Endodermal cell (in vitro differentiated cells): Measurements from ENCODE around the gene GSG1L. TPM values are rescaled to one million over a fixed set of nuclear protein-coding genes. Genes with fewer than 3 reads are reported as not detected.

Source experiments
- DNase-seq: peaks from one replicate; pipeline ENCODE4 v3.0.0-alpha.2; 2017
- H3K27ac ChIP-seq: 2 replicates; pipeline ENCODE4 v1.5.1; 2013; ENCODE audit warnings: mild to moderate bottlenecking, low read depth, low read length, moderate library complexity
- H3K27me3 ChIP-seq: 2 replicates; pipeline ENCODE4 v1.6.1; 2013; ENCODE audit warnings: mild to moderate bottlenecking, low read length, moderate library complexity; ENCODE audit not compliant: insufficient read depth, control insufficient read depth, poor library complexity, severe bottlenecking
- H3K36me3 ChIP-seq: 2 replicates; pipeline ENCODE4 v1.7.0; 2013; ENCODE audit warnings: mild to moderate bottlenecking, low read length, moderate library complexity; ENCODE audit not compliant: control insufficient read depth, insufficient read depth
- H3K4me1 ChIP-seq: one replicate; pipeline ENCODE4 v1.7.0; 2013; ENCODE audit warnings: low read length; ENCODE audit not compliant: control insufficient read depth, insufficient read depth
- H3K4me3 ChIP-seq: 2 replicates; pipeline ENCODE4 v1.5.1; 2013; ENCODE audit warnings: mild to moderate bottlenecking, low read length, moderate library complexity
- H3K9ac ChIP-seq: 2 replicates; pipeline ENCODE4 v1.6.1; 2013; ENCODE audit warnings: mild to moderate bottlenecking, low read length, moderate library complexity; ENCODE audit not compliant: poor library complexity, severe bottlenecking; ENCODE audit errors: extremely low read depth
- H3K9me3 ChIP-seq: 2 replicates; pipeline ENCODE4 v1.6.1; 2013; ENCODE audit warnings: mild to moderate bottlenecking, low read length, moderate library complexity; ENCODE audit not compliant: control insufficient read depth
- H3K27ac Mint-ChIP-seq: 2 replicates; pipeline ENCODE4 v1.8.0; 2020; ENCODE audit warnings: mixed read lengths
- H3K27me3 Mint-ChIP-seq: 2 replicates; pipeline ENCODE4 v1.8.0; 2021; ENCODE audit warnings: mild to moderate bottlenecking, mixed read lengths; ENCODE audit not compliant: insufficient read depth
- H3K36me3 Mint-ChIP-seq: 2 replicates; pipeline ENCODE4 v1.8.0; 2020; ENCODE audit warnings: low read depth, mixed read lengths
- H3K4me1 Mint-ChIP-seq: 2 replicates; pipeline ENCODE4 v1.8.0; 2020; ENCODE audit warnings: mixed read lengths
- H3K4me3 Mint-ChIP-seq: 2 replicates; pipeline ENCODE4 v1.8.0; 2020; ENCODE audit warnings: mild to moderate bottlenecking, moderate library complexity, mixed read lengths
- H3K9me3 Mint-ChIP-seq: 2 replicates; pipeline ENCODE4 v1.8.0; 2020; ENCODE audit warnings: mild to moderate bottlenecking, mixed read lengths
- WGBS, 2 experiments: methylation state at CpG; one replicate each; pipeline versions ENCODE4 v1.1.5 to v1.1.7; 2013; ENCODE audit warnings: missing lambda C conversion rate in 2 of 2, mixed read lengths in 1 of 2; ENCODE audit not compliant: insufficient coverage in 1 of 2, insufficient read length in 1 of 2; 5-methylcytosine and 5-hydroxymethylcytosine counted together
- total RNA-seq, 2 donors: library from RNA; stranded (reverse); fragmentation: NEBNext Ultra II Directional in 1 of 2; extraction: Animal tissue kit (Norgen Biotek cat#: 25700) in 1 of 2; gene quantifications; 2 replicates in 1 of 2; 3 replicates in 1 of 2; pipeline ENCODE4 v1.2.1, GENCODE V29; 2021
- TF ChIP-seq, protein P1 (sequence below): fragments of 200-600 bp; sonication (generic); conservative IDR thresholded peaks from 2 replicates; pipeline ENCODE4 v1.5.0; 2021; ENCODE audit warnings: antibody characterized with exemption, mild to moderate bottlenecking

Gene GSG1L
- total RNA-seq, 2 donors from 2014 or later: 0.24 TPM; not detected in 1

DNA sequence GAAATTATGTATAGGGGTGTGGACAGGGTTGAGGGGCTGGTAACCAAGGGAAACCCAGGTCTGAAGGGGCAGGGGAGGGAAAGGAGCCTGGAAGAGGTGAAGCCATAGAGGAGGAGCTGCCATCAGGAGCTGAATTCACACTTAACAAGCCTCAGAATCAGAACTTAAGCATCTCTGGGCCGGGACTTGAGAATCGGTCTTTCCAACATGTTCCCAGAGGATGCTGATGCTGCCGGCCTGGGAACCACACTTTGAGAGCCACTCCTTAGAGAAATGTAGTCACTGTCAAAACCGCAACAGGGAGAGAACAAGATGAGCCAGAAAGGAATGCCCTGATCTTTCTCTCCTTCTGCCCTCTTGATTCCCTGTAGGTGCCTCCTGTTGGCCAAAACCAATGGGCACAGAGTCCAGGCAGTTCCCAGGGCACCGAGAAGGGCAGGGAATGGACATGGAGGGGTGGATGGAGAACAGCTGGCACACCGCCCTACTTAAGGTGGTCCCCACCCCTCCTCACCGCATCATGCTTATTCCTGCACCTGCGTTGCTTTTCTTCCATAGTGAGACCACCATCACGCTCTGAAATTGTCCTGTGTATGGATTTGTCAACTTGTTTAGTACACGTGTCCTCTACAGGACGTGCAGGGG, 88.5 kb downstream of the GSG1L start:
- Mint-ChIP-seq H3K36me3 (no peaks in the 10 kb centered on the region), H3K4me1 (no peaks in the 10 kb centered on the region), H3K9me3 (no peaks in the 10 kb centered on the region), H3K4me3 (no peak overlapping the region), H3K27me3 (peaks cover 11% of the 10 kb centered on the region), H3K27ac (no peak overlapping the region)
- 86 to 91% methylated on average over 10 of the region's 11 CpGs for WGBS, 2 experiments
- no peak overlapping the region for H3K4me3 ChIP-seq
- TF ChIP-seq, protein P1, sequence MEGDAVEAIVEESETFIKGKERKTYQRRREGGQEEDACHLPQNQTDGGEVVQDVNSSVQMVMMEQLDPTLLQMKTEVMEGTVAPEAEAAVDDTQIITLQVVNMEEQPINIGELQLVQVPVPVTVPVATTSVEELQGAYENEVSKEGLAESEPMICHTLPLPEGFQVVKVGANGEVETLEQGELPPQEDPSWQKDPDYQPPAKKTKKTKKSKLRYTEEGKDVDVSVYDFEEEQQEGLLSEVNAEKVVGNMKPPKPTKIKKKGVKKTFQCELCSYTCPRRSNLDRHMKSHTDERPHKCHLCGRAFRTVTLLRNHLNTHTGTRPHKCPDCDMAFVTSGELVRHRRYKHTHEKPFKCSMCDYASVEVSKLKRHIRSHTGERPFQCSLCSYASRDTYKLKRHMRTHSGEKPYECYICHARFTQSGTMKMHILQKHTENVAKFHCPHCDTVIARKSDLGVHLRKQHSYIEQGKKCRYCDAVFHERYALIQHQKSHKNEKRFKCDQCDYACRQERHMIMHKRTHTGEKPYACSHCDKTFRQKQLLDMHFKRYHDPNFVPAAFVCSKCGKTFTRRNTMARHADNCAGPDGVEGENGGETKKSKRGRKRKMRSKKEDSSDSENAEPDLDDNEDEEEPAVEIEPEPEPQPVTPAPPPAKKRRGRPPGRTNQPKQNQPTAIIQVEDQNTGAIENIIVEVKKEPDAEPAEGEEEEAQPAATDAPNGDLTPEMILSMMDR: no peak
- no peak overlapping the region for H3K27ac ChIP-seq
- no peaks in the 10 kb centered on the region for H3K36me3 ChIP-seq
- no peak for DNase-seq
- no peaks in the 10 kb centered on the region for H3K9me3 ChIP-seq
- peaks cover 7% of the 10 kb centered on the region for H3K27me3 ChIP-seq
- no peak overlapping the region for H3K9ac ChIP-seq
- no peaks in the 10 kb centered on the region for H3K4me1 ChIP-seq

DNA sequence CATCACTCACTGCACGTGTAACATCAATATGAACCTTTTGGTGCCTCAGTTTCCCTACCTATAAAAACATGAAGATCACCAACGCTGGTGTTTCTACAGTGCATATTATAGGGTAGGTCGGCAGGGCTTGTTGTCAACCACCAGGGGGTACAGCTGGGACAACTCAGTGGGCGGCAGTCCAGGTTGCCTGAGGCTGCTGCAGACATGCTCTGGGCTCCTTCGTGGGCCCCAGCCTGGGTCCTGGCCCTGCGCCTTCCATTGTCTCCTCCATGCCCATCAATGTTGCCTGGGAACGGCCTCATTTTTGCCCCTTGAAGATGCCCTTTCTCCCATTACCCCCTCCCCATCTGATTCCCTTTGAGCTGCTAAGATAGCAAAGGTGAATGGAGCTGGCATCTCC, 89.8 kb downstream of the GSG1L start:
- TF ChIP-seq, protein P1: peak; percentile 61
- Mint-ChIP-seq H3K4me3 (no peak overlapping the region), H3K9me3 (no peaks in the 10 kb centered on the region), H3K4me1 (no peaks in the 10 kb centered on the region), H3K27ac (no peak overlapping the region), H3K36me3 (no peaks in the 10 kb centered on the region), H3K27me3 (peaks cover 9% of the 10 kb centered on the region)
- Histone ChIP-seq H3K9me3 (no peaks in the 10 kb centered on the region), H3K27me3 (peaks cover 7% of the 10 kb centered on the region), H3K4me1 (no peaks in the 10 kb centered on the region), H3K4me3 (no peak overlapping the region), H3K27ac (no peak overlapping the region), H3K36me3 (no peaks in the 10 kb centered on the region), H3K9ac (no peak overlapping the region)
- WGBS, 2 experiments: 74 to 87% methylated on average over 3 to 7 of the region's 7 CpGs
- no peak for DNase-seq

DNA sequence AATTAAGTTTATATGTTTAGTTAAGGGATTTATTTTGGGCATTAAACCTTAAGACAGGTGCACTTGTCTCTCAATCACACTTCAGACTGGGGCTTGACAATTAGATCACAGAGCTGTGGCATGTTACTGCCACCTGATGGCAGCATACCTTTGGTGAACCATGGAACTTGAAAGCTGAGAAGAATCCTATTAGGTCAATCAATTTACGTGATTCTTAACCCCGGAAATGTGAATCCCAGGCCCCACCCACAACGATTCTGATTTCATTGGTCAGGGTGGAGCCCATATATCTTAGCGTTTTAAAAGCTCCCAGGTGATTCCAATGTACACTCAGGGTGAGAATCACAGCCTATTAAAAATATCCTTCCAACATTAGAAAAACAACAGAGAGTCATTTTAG, 91.0 kb downstream of the GSG1L start:
- H3K9ac ChIP-seq: no peak overlapping the region
- peaks cover 9% of the 10 kb centered on the region for H3K27me3 Mint-ChIP-seq

More for the DNA sequence above, 91.0 kb downstream of the GSG1L start:
- TF ChIP-seq, protein P1: peak; percentile 84
- Histone ChIP-seq H3K9me3 (no peaks in the 10 kb centered on the region), H3K27ac (no peak overlapping the region), H3K27me3 (peaks cover 7% of the 10 kb centered on the region), H3K36me3 (no peaks in the 10 kb centered on the region), H3K4me1 (no peaks in the 10 kb centered on the region), H3K4me3 (no peak overlapping the region)
- DNase-seq: peak; percentile 81
- H3K4me3 Mint-ChIP-seq: no peak overlapping the region
- no peaks in the 10 kb centered on the region for H3K9me3 Mint-ChIP-seq
- H3K27ac Mint-ChIP-seq: no peak overlapping the region
- 9 to 12% methylated on average over 3 to 4 of the region's 4 CpGs for WGBS, 2 experiments
- no peaks in the 10 kb centered on the region for H3K36me3 Mint-ChIP-seq
- H3K4me1 Mint-ChIP-seq: no peaks in the 10 kb centered on the region
